GM20000 (cell line): Measurements from ENCODE around the gene CLEC2D.

Source experiments
- DNase-seq: peaks from one replicate; pipeline ENCODE4 v3.0.0; 2012; ENCODE audit warnings: low spot score
- CTCF ChIP-seq: IDR thresholded peaks from 2 replicates; pipeline ENCODE4 v1.5.1; 2012; ENCODE audit warnings: mild to moderate bottlenecking, control low read depth; ENCODE audit errors: extremely low read depth, missing control alignments

The CLEC2D gene

DNA sequence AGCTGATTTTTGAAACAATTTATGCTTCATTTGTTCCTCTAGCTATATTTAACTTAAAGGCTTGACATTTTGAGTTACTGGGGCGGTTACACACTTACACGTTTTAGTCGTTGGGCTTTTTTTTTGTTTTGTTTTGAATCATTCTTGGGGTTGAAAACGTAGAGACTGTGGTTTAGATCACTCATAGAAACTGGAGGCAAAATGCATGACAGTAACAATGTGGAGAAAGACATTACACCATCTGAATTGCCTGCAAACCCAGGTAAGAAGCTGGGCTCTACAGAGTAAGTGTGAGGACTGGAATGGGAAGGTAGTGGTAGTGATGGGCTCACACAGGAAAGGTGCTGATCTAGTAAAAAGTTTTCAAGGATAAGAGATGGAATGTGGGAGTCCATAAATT is at the start of gene CLEC2D:
TSS of gene CLEC2D (plus strand) at position 180 of the 400 bp plus-strand sequence. CDS start at position 202, 22 bp downstream.
- peak; percentile 52 for DNase-seq
- no peak for TF ChIP-seq CTCF

GRCh38 chr12:9625019-9625418 is 44.5 kb upstream of the CLEC2D start:
- DNase-seq = no peak
- TF ChIP-seq CTCF = no peak

GRCh38 chr12:9626291-9626690 is 43.2 kb upstream of the CLEC2D start:
- DNase-seq = no peak
- TF ChIP-seq CTCF = no peak

GRCh38 chr12:9626821-9627220 is 42.7 kb upstream of the CLEC2D start:
- no peak for DNase-seq
- no peak for TF ChIP-seq CTCF

DNA sequence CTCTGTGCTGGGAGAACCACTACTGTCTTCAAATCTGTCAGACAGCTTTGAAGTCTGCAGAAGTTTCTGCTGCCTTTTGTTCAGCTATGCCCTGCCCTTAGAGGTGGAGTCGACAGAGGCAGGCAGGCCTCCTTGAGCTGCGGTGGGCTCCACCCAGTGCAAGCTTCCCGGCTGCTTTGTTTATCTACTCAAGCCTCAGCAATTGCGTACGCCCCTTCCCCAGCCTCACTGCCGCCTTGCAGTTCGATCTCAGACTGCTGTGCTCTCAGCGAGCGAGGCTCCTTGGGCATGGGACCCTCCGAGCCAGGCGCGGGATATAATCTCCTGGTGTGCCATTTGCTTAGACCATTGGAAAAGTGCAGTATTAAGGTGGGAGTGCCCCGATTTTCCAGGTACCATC is 36.7 kb upstream of the CLEC2D start:
- TF ChIP-seq CTCF = no peak
- no peak for DNase-seq

GRCh38 chr12:9634177-9634803 is 35.2 kb upstream of the CLEC2D start:
- peak; percentile 19 for TF ChIP-seq CTCF
- DNase-seq = peak; percentile 53

GRCh38 chr12:9634969-9635754 is 34.4 kb upstream of the CLEC2D start:
- no peak for TF ChIP-seq CTCF
- no peak for DNase-seq
